ENCODE data around the gene HMGB4.

GRCh38 chr1:33821291-33821690, 42.6 kb upstream of the HMGB4 start:
- TF ChIP-seq, protein P1, sequence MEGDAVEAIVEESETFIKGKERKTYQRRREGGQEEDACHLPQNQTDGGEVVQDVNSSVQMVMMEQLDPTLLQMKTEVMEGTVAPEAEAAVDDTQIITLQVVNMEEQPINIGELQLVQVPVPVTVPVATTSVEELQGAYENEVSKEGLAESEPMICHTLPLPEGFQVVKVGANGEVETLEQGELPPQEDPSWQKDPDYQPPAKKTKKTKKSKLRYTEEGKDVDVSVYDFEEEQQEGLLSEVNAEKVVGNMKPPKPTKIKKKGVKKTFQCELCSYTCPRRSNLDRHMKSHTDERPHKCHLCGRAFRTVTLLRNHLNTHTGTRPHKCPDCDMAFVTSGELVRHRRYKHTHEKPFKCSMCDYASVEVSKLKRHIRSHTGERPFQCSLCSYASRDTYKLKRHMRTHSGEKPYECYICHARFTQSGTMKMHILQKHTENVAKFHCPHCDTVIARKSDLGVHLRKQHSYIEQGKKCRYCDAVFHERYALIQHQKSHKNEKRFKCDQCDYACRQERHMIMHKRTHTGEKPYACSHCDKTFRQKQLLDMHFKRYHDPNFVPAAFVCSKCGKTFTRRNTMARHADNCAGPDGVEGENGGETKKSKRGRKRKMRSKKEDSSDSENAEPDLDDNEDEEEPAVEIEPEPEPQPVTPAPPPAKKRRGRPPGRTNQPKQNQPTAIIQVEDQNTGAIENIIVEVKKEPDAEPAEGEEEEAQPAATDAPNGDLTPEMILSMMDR (IDR thresholded peaks at IDR 0.05; ENCODE audit: low read depth, low read length, poor library complexity, severe bottlenecking) = no peak
- no peak for TF ChIP-seq EZH2phosphoT487 (IDR thresholded peaks at IDR 0.05; ENCODE audit: borderline replicate concordance, low read length)

Measured in DOHH2 (cell line).